Loucy (cell line): ENCODE data around the gene CALHM4.

Source experiments
- H2AFZ ChIP-seq: fragments of 200-600 bp; sonication (generic); 2 replicates; pipeline ENCODE4 v1.6.0; 2016; ENCODE audit warnings: antibody characterized with exemption, mild to moderate bottlenecking, low read length, moderate library complexity
- H3F3A ChIP-seq: fragments of 200-600 bp; 2 replicates; pipeline ENCODE4 v1.6.0; 2016; ENCODE audit warnings: antibody characterized with exemption, low read depth, mild to moderate bottlenecking
- H3K27me3 ChIP-seq: fragments of 200-600 bp; sonication (generic); 2 replicates; pipeline ENCODE4 v1.6.1; 2014; ENCODE audit warnings: low read length, mild to moderate bottlenecking; ENCODE audit not compliant: insufficient read depth, poor library complexity, severe bottlenecking
- H3K36me3 ChIP-seq: fragments of 200-600 bp; sonication (generic); 2 replicates; pipeline ENCODE4 v1.6.1; 2016; ENCODE audit warnings: low read length; ENCODE audit not compliant: insufficient read depth
- H3K4me1 ChIP-seq: fragments of 200-600 bp; sonication (generic); 2 replicates; pipeline ENCODE4 v1.5.1; 2014; ENCODE audit warnings: low read length, mild to moderate bottlenecking; ENCODE audit not compliant: insufficient read depth, poor library complexity, severe bottlenecking
- H3K4me2 ChIP-seq: fragments of 200-600 bp; sonication (generic); 2 replicates; pipeline ENCODE4 v1.6.0; 2014; ENCODE audit warnings: antibody characterized with exemption, low read length, low read depth, mild to moderate bottlenecking; ENCODE audit not compliant: poor library complexity, severe bottlenecking
- H3K4me3 ChIP-seq: fragments of 200-600 bp; sonication (generic); 2 replicates; pipeline ENCODE4 v1.5.1; 2014; ENCODE audit warnings: low read length, mild to moderate bottlenecking, mixed read lengths; ENCODE audit not compliant: poor library complexity, severe bottlenecking
- H3K79me2 ChIP-seq: fragments of 200-600 bp; sonication (generic); 2 replicates; pipeline ENCODE4 v1.6.1; 2014; ENCODE audit warnings: low read length; ENCODE audit not compliant: insufficient read depth
- H3K9ac ChIP-seq: fragments of 200-600 bp; sonication (generic); 2 replicates; pipeline ENCODE4 v1.6.0; 2014; ENCODE audit warnings: mild to moderate bottlenecking, low read depth, low read length, moderate library complexity; ENCODE audit not compliant: poor library complexity, severe bottlenecking
- H3K9me2 ChIP-seq: fragments of 200-600 bp; sonication (generic); replicated peaks from 2 replicates; pipeline ENCODE4 v1.6.1; 2016; ENCODE audit warnings: low read depth, low read length, mixed read lengths
- H3K9me3 ChIP-seq: fragments of 200-600 bp; sonication (generic); 2 replicates; pipeline ENCODE4 v1.6.1; 2014; ENCODE audit warnings: mild to moderate bottlenecking, antibody characterized with exemption, low read length, low read depth; ENCODE audit not compliant: insufficient read depth
- H4K20me1 ChIP-seq: fragments of 200-600 bp; sonication (generic); 2 replicates; pipeline ENCODE4 v1.6.0; 2014; ENCODE audit warnings: antibody characterized with exemption, low read length, mild to moderate bottlenecking; ENCODE audit not compliant: insufficient read depth, poor library complexity, severe bottlenecking
- EZH2phosphoT487 ChIP-seq: fragments of 200-600 bp; IDR thresholded peaks from 2 replicates; pipeline ENCODE4 v1.6.1; 2018; ENCODE audit warnings: antibody characterized with exemption, mild to moderate bottlenecking, moderate library complexity, borderline replicate concordance
- TF ChIP-seq, protein P1 (sequence below): fragments of 200-600 bp; sonication (generic); conservative IDR thresholded peaks from 2 replicates; pipeline ENCODE4 v1.5.1; 2014; ENCODE audit warnings: mild to moderate bottlenecking, antibody characterized with exemption, low read length

The CALHM4 gene

GRCh38 chr6:116531675-116532570, 21.6 kb upstream of the CALHM4 start:
- Histone ChIP-seq H3K79me2 (no peaks in the 10 kb centered on the region), H3K9me3 (no peaks in the 10 kb centered on the region), H3K36me3 (no peaks in the 10 kb centered on the region), H3K9ac (no peak overlapping the region), H3F3A (no peaks in the 10 kb centered on the region), H3K4me1 (peaks cover 4% of the 10 kb centered on the region), H3K27me3 (no peaks in the 10 kb centered on the region), H2AFZ (no peak overlapping the region), H4K20me1 (no peaks in the 10 kb centered on the region), H3K4me3 (no peak overlapping the region), H3K9me2 (no peaks in the 10 kb centered on the region), H3K4me2 (no peak overlapping the region)
- no peak for TF ChIP-seq EZH2phosphoT487
- TF ChIP-seq, protein P1, sequence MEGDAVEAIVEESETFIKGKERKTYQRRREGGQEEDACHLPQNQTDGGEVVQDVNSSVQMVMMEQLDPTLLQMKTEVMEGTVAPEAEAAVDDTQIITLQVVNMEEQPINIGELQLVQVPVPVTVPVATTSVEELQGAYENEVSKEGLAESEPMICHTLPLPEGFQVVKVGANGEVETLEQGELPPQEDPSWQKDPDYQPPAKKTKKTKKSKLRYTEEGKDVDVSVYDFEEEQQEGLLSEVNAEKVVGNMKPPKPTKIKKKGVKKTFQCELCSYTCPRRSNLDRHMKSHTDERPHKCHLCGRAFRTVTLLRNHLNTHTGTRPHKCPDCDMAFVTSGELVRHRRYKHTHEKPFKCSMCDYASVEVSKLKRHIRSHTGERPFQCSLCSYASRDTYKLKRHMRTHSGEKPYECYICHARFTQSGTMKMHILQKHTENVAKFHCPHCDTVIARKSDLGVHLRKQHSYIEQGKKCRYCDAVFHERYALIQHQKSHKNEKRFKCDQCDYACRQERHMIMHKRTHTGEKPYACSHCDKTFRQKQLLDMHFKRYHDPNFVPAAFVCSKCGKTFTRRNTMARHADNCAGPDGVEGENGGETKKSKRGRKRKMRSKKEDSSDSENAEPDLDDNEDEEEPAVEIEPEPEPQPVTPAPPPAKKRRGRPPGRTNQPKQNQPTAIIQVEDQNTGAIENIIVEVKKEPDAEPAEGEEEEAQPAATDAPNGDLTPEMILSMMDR, result peak; percentile 85

- no peak for TF ChIP-seq EZH2phosphoT487
- TF ChIP-seq, protein P1, result no peak
- no peaks in the 10 kb centered on the region for H4K20me1 ChIP-seq
- H3K4me3 ChIP-seq, result no peak overlapping the region
- no peaks in the 10 kb centered on the region for H3K9me3 ChIP-seq
- H3K4me2 ChIP-seq, result no peak overlapping the region
- H3K4me1 ChIP-seq, result peaks cover 4% of the 10 kb centered on the region
- H3K9me2 ChIP-seq, result no peaks in the 10 kb centered on the region
- 0 out of 2 replicates have a peak overlapping the region, but pooled peaks have one; percentile 13 for H2AFZ ChIP-seq
- no peaks in the 10 kb centered on the region for H3F3A ChIP-seq
- H3K27me3 ChIP-seq, result no peaks in the 10 kb centered on the region
- H3K9ac ChIP-seq, result no peak overlapping the region
- no peaks in the 10 kb centered on the region for H3K36me3 ChIP-seq
- no peaks in the 10 kb centered on the region for H3K79me2 ChIP-seq
Observed at GRCh38 chr6:116533233-116533957, 20.2 kb upstream of the CALHM4 start.

GRCh38 chr6:116535109-116535508, 18.4 kb upstream of the CALHM4 start:
- Histone ChIP-seq H3K4me3 (no peak overlapping the region), H3K27me3 (no peaks in the 10 kb centered on the region), H3F3A (no peaks in the 10 kb centered on the region), H3K36me3 (no peaks in the 10 kb centered on the region), H3K4me1 (no peaks in the 10 kb centered on the region), H3K9ac (no peak overlapping the region), H3K9me3 (no peaks in the 10 kb centered on the region), H3K4me2 (no peak overlapping the region), H2AFZ (no peak overlapping the region), H4K20me1 (no peaks in the 10 kb centered on the region), H3K9me2 (no peaks in the 10 kb centered on the region), H3K79me2 (no peaks in the 10 kb centered on the region)
- TF ChIP-seq EZH2phosphoT487, result no peak
- TF ChIP-seq, protein P1, result no peak
